ENCODE results near the gene ATXN1. TPM values are rescaled to one million over a fixed set of nuclear protein-coding genes. Genes with fewer than 3 reads are reported as not detected.

ATXN1 gene
- total and polyA plus RNA-seq, 3 donors from 2014 or later = 12.8 to 84.1 (median 64.3) TPM

DNA sequence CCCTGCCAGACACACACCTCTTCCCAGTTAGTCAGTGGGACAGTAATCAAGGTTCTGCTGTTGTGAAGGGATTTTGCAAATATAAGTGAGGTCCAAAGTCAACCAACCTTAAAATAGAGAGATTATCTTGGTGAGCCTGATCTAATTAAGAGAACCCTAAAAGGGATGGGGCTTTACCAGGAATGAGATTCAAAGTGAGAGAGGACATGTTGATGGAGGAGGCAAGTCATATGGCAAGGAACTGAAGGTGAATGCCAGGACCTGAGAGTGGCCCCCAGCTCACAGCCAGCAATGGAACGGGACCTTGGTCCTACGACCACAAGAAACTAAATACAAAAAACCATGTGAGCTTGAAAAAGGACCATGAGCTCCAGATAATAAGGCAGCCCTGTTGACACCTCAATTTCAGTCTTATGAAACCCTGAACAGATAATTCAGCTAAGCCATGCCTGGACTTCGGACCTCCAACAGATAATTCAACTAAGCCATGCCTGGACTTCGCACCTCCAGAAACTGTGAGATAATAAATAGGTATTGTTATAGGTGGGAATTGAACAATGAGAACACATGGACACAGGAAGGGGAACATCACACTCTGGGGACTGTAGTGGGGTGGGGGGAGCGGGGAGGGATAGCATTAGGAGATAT, 269.5 kb downstream of the ATXN1 start:
- 89 to 93% methylated on average over 5 of the region's 5 CpGs for WGBS, 2 donors
- no peak overlapping the region for H3K4me3 ChIP-seq
- intact Hi-C loops (cut with DNase I; ENCODE audit: low total_unique reads) = no loop called here
- no peaks in the 10 kb centered on the region for H3K27me3 ChIP-seq
- no peaks in the 10 kb centered on the region for H3K36me3 ChIP-seq (ENCODE audit: low read depth, missing control alignments)
- no peaks in the 10 kb centered on the region for H3K9me3 ChIP-seq
- TF ChIP-seq, protein P1, sequence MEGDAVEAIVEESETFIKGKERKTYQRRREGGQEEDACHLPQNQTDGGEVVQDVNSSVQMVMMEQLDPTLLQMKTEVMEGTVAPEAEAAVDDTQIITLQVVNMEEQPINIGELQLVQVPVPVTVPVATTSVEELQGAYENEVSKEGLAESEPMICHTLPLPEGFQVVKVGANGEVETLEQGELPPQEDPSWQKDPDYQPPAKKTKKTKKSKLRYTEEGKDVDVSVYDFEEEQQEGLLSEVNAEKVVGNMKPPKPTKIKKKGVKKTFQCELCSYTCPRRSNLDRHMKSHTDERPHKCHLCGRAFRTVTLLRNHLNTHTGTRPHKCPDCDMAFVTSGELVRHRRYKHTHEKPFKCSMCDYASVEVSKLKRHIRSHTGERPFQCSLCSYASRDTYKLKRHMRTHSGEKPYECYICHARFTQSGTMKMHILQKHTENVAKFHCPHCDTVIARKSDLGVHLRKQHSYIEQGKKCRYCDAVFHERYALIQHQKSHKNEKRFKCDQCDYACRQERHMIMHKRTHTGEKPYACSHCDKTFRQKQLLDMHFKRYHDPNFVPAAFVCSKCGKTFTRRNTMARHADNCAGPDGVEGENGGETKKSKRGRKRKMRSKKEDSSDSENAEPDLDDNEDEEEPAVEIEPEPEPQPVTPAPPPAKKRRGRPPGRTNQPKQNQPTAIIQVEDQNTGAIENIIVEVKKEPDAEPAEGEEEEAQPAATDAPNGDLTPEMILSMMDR (IDR thresholded peaks at IDR 0.05) = no peak
- TF ChIP-seq POLR2A (IDR thresholded peaks at IDR 0.05) = no peak
- H3K4me1 ChIP-seq = peaks cover 4% of the 10 kb centered on the region
- no peak for DNase-seq
- H3K27ac ChIP-seq = no peak overlapping the region

DNA sequence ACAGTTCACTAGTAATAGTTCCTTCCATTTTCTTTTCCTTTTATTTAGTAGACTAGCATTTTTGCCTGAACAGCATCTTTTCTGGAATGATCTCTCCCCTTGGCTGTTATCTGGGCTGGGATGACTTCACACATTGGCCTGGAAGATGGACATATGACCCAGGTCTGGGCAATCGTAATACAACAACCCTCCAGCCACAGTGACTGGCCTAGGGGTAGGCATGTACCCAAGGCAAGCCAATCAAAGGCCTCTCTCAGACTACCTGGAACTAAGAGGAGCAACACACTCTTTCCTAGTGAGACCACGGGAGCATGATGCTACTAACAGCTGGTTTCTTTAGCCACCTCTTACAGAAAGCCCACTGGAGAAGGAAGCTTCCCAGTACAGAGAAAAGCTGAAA, 270.6 kb downstream of the ATXN1 start:
- TF ChIP-seq POLR2A (IDR thresholded peaks at IDR 0.05) = no peak
- TF ChIP-seq, protein P1 (IDR thresholded peaks at IDR 0.05) = no peak
- Histone ChIP-seq H3K4me3 (no peak overlapping the region), H3K4me1 (peaks cover 15% of the 10 kb centered on the region), H3K36me3 (ENCODE audit: low read depth, missing control alignments) (no peaks in the 10 kb centered on the region), H3K27ac (no peak overlapping the region), H3K9me3 (no peaks in the 10 kb centered on the region), H3K27me3 (no peaks in the 10 kb centered on the region)
- no peak for DNase-seq
- 89 to 100% methylated on average over 2 of the region's 2 CpGs for WGBS, 2 donors
- intact Hi-C loops (cut with DNase I; ENCODE audit: low total_unique reads) = no loop called here

DNA sequence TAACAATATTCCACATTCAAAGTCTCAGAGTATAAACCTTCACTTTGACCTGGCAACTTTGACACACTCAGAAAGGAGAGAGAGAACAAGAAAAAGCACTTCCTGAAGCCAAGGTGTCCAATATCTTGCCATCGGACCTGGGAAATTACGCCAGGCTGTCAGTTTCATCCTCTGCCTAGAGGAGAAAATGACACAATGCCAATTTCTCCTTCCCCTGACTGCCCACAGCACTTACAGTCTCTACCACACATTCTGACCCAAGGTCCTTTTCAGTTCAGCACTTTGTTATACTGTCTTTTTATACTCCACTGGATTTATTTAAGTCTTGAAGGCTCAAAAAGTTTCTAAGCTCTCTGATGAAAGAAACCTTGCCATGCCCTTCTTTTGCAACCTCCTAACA, 272.4 kb downstream of the ATXN1 start:
- intact Hi-C loops (cut with DNase I; ENCODE audit: low total_unique reads) = no loop called here
- DNase-seq = no peak
- no peak for TF ChIP-seq POLR2A (IDR thresholded peaks at IDR 0.05)
- H3K4me1 ChIP-seq = peaks cover 15% of the 10 kb centered on the region
- 70 to 71% methylated on average over 2 of the region's 2 CpGs for WGBS, 2 donors
- H3K27ac ChIP-seq = no peak overlapping the region
- no peak overlapping the region for H3K4me3 ChIP-seq
- no peaks in the 10 kb centered on the region for H3K9me3 ChIP-seq
- no peaks in the 10 kb centered on the region for H3K36me3 ChIP-seq (ENCODE audit: low read depth, missing control alignments)
- no peaks in the 10 kb centered on the region for H3K27me3 ChIP-seq

DNA sequence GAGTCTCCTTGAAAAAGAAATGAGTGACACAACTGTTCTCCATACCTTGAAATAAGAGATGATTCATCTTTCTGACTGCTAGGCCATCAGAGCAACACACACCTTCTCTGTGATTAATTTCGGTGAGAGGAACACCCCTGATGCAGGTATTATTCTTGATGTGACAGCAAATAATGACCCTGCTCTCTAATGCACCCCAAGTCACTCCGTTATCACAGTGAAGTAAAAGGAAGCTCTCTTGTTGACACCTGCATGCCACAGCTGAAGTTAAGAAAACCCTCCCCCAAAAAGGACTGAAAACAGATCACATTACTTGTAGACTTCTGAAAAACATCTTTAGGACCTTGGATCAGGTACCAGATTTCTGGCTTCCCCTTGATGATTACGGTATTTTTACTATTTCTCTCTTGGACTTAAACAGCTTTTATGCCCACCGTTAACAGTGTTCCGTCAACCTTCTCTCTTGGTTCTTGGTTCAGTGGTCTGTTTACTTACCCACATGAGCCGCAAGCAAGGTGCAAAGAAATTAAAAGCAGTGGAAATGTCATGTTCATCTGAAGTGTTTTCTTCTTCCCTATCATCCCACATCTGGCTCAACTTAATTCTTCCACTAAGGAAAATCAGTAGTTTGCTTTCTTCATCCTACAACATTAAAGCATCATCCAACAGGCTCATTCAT, 273.1 kb downstream of the ATXN1 start:
- Histone ChIP-seq H3K36me3 (ENCODE audit: low read depth, missing control alignments) (no peaks in the 10 kb centered on the region), H3K4me3 (no peak overlapping the region), H3K27me3 (no peaks in the 10 kb centered on the region), H3K27ac (no peak overlapping the region), H3K9me3 (no peaks in the 10 kb centered on the region), H3K4me1 (peaks cover 15% of the 10 kb centered on the region)
- no peak for DNase-seq
- intact Hi-C loops (cut with DNase I; ENCODE audit: low total_unique reads) = no loop called here
- WGBS, 2 donors = 88 to 91% methylated on average over 6 of the region's 6 CpGs
- TF ChIP-seq, protein P1 (IDR thresholded peaks at IDR 0.05) = no peak
- TF ChIP-seq POLR2A (IDR thresholded peaks at IDR 0.05) = no peak

DNA sequence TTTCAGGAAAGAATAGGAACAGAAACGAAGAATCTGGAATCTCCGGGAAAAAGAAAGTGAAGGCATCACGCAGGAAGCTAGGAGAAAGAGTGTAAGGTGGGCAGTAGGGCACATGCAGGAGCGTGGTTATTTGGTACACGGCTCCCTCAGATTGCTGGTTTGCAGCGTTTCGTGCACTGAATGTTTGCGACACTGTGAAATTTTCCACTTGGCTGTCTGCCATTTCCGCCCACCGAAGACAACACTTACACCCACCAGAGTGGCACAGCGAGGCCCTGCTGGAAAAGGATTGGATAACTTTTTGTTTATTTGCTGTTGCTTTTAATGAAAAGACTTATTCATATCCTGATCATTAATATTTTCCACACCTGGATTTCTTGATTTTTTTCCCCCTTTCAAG, 274.6 kb downstream of the ATXN1 start:
- intact Hi-C loops (cut with DNase I; ENCODE audit: low total_unique reads) = no loop called here

More for the DNA sequence above, 274.6 kb downstream of the ATXN1 start:
- H3K9me3 ChIP-seq = no peaks in the 10 kb centered on the region
- TF ChIP-seq POLR2A (IDR thresholded peaks at IDR 0.05) = no peak
- TF ChIP-seq, protein P1 (IDR thresholded peaks at IDR 0.05) = no peak
- WGBS, 2 donors = 56 to 66% methylated on average over 11 of the region's 11 CpGs
- no peaks in the 10 kb centered on the region for H3K27me3 ChIP-seq
- H3K4me1 ChIP-seq = peaks cover 15% of the 10 kb centered on the region
- no peaks in the 10 kb centered on the region for H3K36me3 ChIP-seq (ENCODE audit: low read depth, missing control alignments)
- DNase-seq = no peak
- H3K27ac ChIP-seq = peak overlapping the region in 1 of 2 donors; percentile 34
- H3K4me3 ChIP-seq = no peak overlapping the region

Measured in testis (tissue), 3 donors.